PFSK-1 (cell line): Measurements from ENCODE around the gene FGD4.

Experiments used
- FOXP2 ChIP-seq: optimal IDR thresholded peaks from 2 replicates; pipeline ENCODE3; 2011; ENCODE audit warnings: borderline replicate concordance, control low read depth, inconsistent platforms; ENCODE audit not compliant: insufficient read depth; ENCODE audit errors: extremely low read length, extremely low read depth
- POLR2AphosphoS5 ChIP-seq: IDR thresholded peaks from 2 replicates; pipeline ENCODE4 v1.6.1; 2012; ENCODE audit warnings: low read depth, mild to moderate bottlenecking, control low read depth, low read length, moderate library complexity
- REST ChIP-seq, 2 experiments: IDR thresholded peaks; 2 replicates each; pipeline versions ENCODE4 v1.6.1 to v1.8.0; 2011 to 2012; ENCODE audit warnings: low read depth in 2 of 2, low read length in 2 of 2, control low read depth in 1 of 2, inconsistent platforms in 1 of 2, mild to moderate bottlenecking in 1 of 2, moderate library complexity in 1 of 2; ENCODE audit not compliant: insufficient read depth in 1 of 2
- SIN3A ChIP-seq: IDR thresholded peaks from 2 replicates; pipeline ENCODE4 v1.6.1; 2012; ENCODE audit warnings: mild to moderate bottlenecking, low read length, moderate library complexity, borderline replicate concordance; ENCODE audit not compliant: insufficient read depth
- TAF1 ChIP-seq: IDR thresholded peaks from 2 replicates; pipeline ENCODE4 v1.6.1; 2012; ENCODE audit warnings: low read length, control low read depth, borderline replicate concordance; ENCODE audit not compliant: insufficient read depth

Gene FGD4

GRCh38 chr12:32486158-32486557 lies 86.8 kb downstream of the FGD4 start:
- no peak for TF ChIP-seq POLR2AphosphoS5
- no peak for TF ChIP-seq FOXP2
- no peak for TF ChIP-seq SIN3A
- TF ChIP-seq TAF1, result no peak
- TF ChIP-seq REST (IDR thresholded peaks at IDR 0.05; ENCODE audit: insufficient read depth in 1 of 2, low read depth in 2 of 2, low read length in 2 of 2), result no peak

- TF ChIP-seq SIN3A (no peak), POLR2AphosphoS5 (no peak), FOXP2 (no peak), REST (IDR thresholded peaks at IDR 0.05; ENCODE audit: insufficient read depth in 1 of 2, low read depth in 2 of 2, low read length in 2 of 2) (no peak), TAF1 (no peak)
These were observed 88.8 kb downstream of the FGD4 start for GRCh38 chr12:32488132-32488531.

- no peak for TF ChIP-seq SIN3A
- TF ChIP-seq TAF1, result no peak
- no peak for TF ChIP-seq POLR2AphosphoS5
- no peak for TF ChIP-seq FOXP2
- no peak for TF ChIP-seq REST (IDR thresholded peaks at IDR 0.05; ENCODE audit: insufficient read depth in 1 of 2, low read depth in 2 of 2, low read length in 2 of 2)
These were observed 89.7 kb downstream of the FGD4 start for GRCh38 chr12:32489070-32489469.

- TF ChIP-seq TAF1 (no peak), SIN3A (no peak), REST (IDR thresholded peaks at IDR 0.05; ENCODE audit: insufficient read depth in 1 of 2, low read depth in 2 of 2, low read length in 2 of 2) (no peak), FOXP2 (no peak), POLR2AphosphoS5 (no peak)
These were observed 91.4 kb downstream of the FGD4 start for GRCh38 chr12:32490801-32491200.

GRCh38 chr12:32493282-32493681 lies 93.9 kb downstream of the FGD4 start:
- TF ChIP-seq SIN3A (no peak), REST (IDR thresholded peaks at IDR 0.05; ENCODE audit: insufficient read depth in 1 of 2, low read depth in 2 of 2, low read length in 2 of 2) (no peak), TAF1 (no peak), FOXP2 (no peak), POLR2AphosphoS5 (no peak)
